Suprapubic skin (tissue), 4 donors: Measurements from ENCODE around the gene DAB1. TPM values are rescaled to one million over a fixed set of nuclear protein-coding genes. Genes with fewer than 3 reads are reported as not detected.

Experiments
- DNase-seq, 2 donors: peaks; one replicate each; pipeline ENCODE4 v3.0.0-alpha.2; 2019; ENCODE audit warnings: low spot score in 2 of 2
- H3K27ac ChIP-seq: fragments of 200-600 bp; sonication (generic); one replicate; pipeline ENCODE4 v1.5.1; 2019
- H3K27me3 ChIP-seq: fragments of 200-600 bp; sonication (generic); one replicate; pipeline ENCODE4 v1.5.1; 2019
- H3K36me3 ChIP-seq: fragments of 200-600 bp; sonication (generic); one replicate; pipeline ENCODE4 v1.5.1; 2019
- H3K4me1 ChIP-seq: fragments of 200-600 bp; sonication (generic); one replicate; pipeline ENCODE4 v1.5.1; 2019
- H3K4me3 ChIP-seq: fragments of 200-600 bp; sonication (generic); one replicate; pipeline ENCODE4 v1.5.1; 2019; ENCODE audit warnings: mild to moderate bottlenecking
- H3K9me3 ChIP-seq: fragments of 200-600 bp; sonication (generic); one replicate; pipeline ENCODE4 v1.5.1; 2019
- CTCF ChIP-seq, 2 donors: fragments of 200-600 bp in 1 of 2; fragments of 450-650 bp in 1 of 2; sonication (generic) in 1 of 2; IDR thresholded peaks; one replicate each; pipeline ENCODE4 v1.5.1; 2016 to 2019; ENCODE audit warnings: antibody characterized with exemption in 2 of 2, mild to moderate bottlenecking in 1 of 2, moderate library complexity in 1 of 2
- EP300 ChIP-seq: sonication (generic); formaldehyde crosslinking; IDR thresholded peaks from one replicate; pipeline ENCODE4 v1.6.1; 2017; ENCODE audit warnings: antibody characterized with exemption
- POLR2A ChIP-seq, 2 donors: fragments of 450-650 bp; IDR thresholded peaks; one replicate each; pipeline ENCODE4 v1.6.1; 2017; ENCODE audit warnings: antibody characterized with exemption in 2 of 2, mild to moderate bottlenecking in 2 of 2, moderate library complexity in 2 of 2
- POLR2AphosphoS5 ChIP-seq, 3 donors: sonication (generic); formaldehyde crosslinking; IDR thresholded peaks; one replicate each; pipeline ENCODE4 v1.6.1; 2017; ENCODE audit warnings: antibody characterized with exemption in 3 of 3
- WGBS: methylation state at CpG from one replicate; pipeline ENCODE4 v1.1.5; 2018; 5-methylcytosine and 5-hydroxymethylcytosine counted together
- total RNA-seq, 4 donors: library from RNA; depleted of rRNA; stranded (reverse); fragments of >200 nt; gene quantifications; one replicate each; pipeline ENCODE4 v1.1.0, GENCODE V29; 2016

DAB1 gene
- total RNA-seq, 4 donors from 2014 or later: 0.17 to 1.0 (median 0.30) TPM

- Histone ChIP-seq H3K36me3 (no peaks in the 10 kb centered on the region), H3K4me1 (no peaks in the 10 kb centered on the region), H3K27ac (no peak overlapping the region), H3K4me3 (no peak overlapping the region), H3K9me3 (no peaks in the 10 kb centered on the region), H3K27me3 (peaks cover 3% of the 10 kb centered on the region)
- 85% methylated on average over 7 of the region's 7 CpGs for WGBS
- DNase-seq: no peak
- TF ChIP-seq POLR2AphosphoS5 (IDR thresholded peaks at IDR 0.05) (no peak), POLR2A (IDR thresholded peaks at IDR 0.05) (no peak), EP300 (no peak), CTCF (IDR thresholded peaks at IDR 0.05) (no peak)
Observed at GRCh38 chr1:57017717-57018116, 406.1 kb downstream of the DAB1 start.

- no peak for DNase-seq
- H3K9me3 ChIP-seq: no peaks in the 10 kb centered on the region
- no peak overlapping the region for H3K4me3 ChIP-seq
- 83% methylated on average over 6 of the region's 6 CpGs for WGBS
- no peaks in the 10 kb centered on the region for H3K4me1 ChIP-seq
- TF ChIP-seq POLR2A (IDR thresholded peaks at IDR 0.05): no peak
- TF ChIP-seq POLR2AphosphoS5 (IDR thresholded peaks at IDR 0.05): no peak
- no peak for TF ChIP-seq CTCF (IDR thresholded peaks at IDR 0.05)
- no peak for TF ChIP-seq EP300
- H3K36me3 ChIP-seq: no peaks in the 10 kb centered on the region
- H3K27me3 ChIP-seq: peaks cover 3% of the 10 kb centered on the region
- no peak overlapping the region for H3K27ac ChIP-seq
Observed at GRCh38 chr1:57017200-57017599, 406.7 kb downstream of the DAB1 start.

GRCh38 chr1:57015071-57015470, 408.8 kb downstream of the DAB1 start:
- Histone ChIP-seq H3K36me3 (no peaks in the 10 kb centered on the region), H3K9me3 (no peaks in the 10 kb centered on the region), H3K4me3 (no peak overlapping the region), H3K27ac (no peak overlapping the region), H3K4me1 (no peaks in the 10 kb centered on the region), H3K27me3 (peaks cover 3% of the 10 kb centered on the region)
- TF ChIP-seq POLR2A (IDR thresholded peaks at IDR 0.05) (no peak), CTCF (IDR thresholded peaks at IDR 0.05) (no peak), EP300 (no peak), POLR2AphosphoS5 (IDR thresholded peaks at IDR 0.05) (no peak)
- WGBS: 89% methylated on average over 15 of the region's 15 CpGs
- no peak for DNase-seq

- Histone ChIP-seq H3K36me3 (no peaks in the 10 kb centered on the region), H3K27ac (no peak overlapping the region), H3K9me3 (no peaks in the 10 kb centered on the region), H3K4me1 (no peaks in the 10 kb centered on the region), H3K27me3 (peaks cover 3% of the 10 kb centered on the region), H3K4me3 (no peak overlapping the region)
- TF ChIP-seq POLR2A (IDR thresholded peaks at IDR 0.05) (no peak), EP300 (no peak), CTCF (IDR thresholded peaks at IDR 0.05) (no peak), POLR2AphosphoS5 (IDR thresholded peaks at IDR 0.05) (no peak)
- DNase-seq: no peak
- 74% methylated on average over 2 of the region's 2 CpGs for WGBS
Observed at GRCh38 chr1:57013522-57013921, 410.3 kb downstream of the DAB1 start.

- Histone ChIP-seq H3K9me3 (no peaks in the 10 kb centered on the region), H3K4me3 (no peak overlapping the region), H3K27ac (no peak overlapping the region), H3K27me3 (peaks cover 3% of the 10 kb centered on the region), H3K4me1 (no peaks in the 10 kb centered on the region), H3K36me3 (no peaks in the 10 kb centered on the region)
- no peak for DNase-seq
- TF ChIP-seq CTCF (IDR thresholded peaks at IDR 0.05): no peak
- TF ChIP-seq EP300: no peak
- TF ChIP-seq POLR2A (IDR thresholded peaks at IDR 0.05): no peak
- TF ChIP-seq POLR2AphosphoS5 (IDR thresholded peaks at IDR 0.05): no peak
- 81% methylated on average over 1 of the region's 1 CpG for WGBS
Observed at GRCh38 chr1:57012315-57012714, 411.5 kb downstream of the DAB1 start.
